CD4-positive, alpha-beta memory T cell (primary cell): ENCODE results near the gene KRTAP4-6. TPM values are rescaled to one million over a fixed set of nuclear protein-coding genes. Genes with fewer than 3 reads are reported as not detected.
"Not testable (repeated sequence)": the region's sequence is repeated elsewhere in the genome, so short reads cannot be mapped to it uniquely, and the experiment has no call there.

Experiments
- CTCF ChIA-PET: fragments of 350-600 bp; sonication (Branson Sonifier 250); formaldehyde crosslinking; loops from one replicate; lab custom pipeline; 2021; ENCODE audit warnings: inconsistent platforms; ENCODE audit not compliant: partially characterized antibody; lab: Charles Lee
- POLR2A ChIA-PET: fragments of 350-600 bp; sonication (Branson Sonifier 250); formaldehyde crosslinking; loops from one replicate; lab custom pipeline; 2021; ENCODE audit not compliant: partially characterized antibody; lab: Charles Lee
- DNase-seq, 5 donors: peaks; one replicate each; pipeline versions ENCODE4 v3.0.0 to v3.0.0-alpha.2; 2020 to 2022; ENCODE audit warnings: mixed read lengths in 1 of 5
- H3K27ac ChIP-seq: one replicate; pipeline ENCODE4 v1.7.0; 2013; ENCODE audit warnings: low read depth, low read length
- H3K27me3 ChIP-seq: 2 replicates; pipeline ENCODE4 v1.7.0; 2013; ENCODE audit warnings: mild to moderate bottlenecking, low read length, moderate library complexity; ENCODE audit not compliant: insufficient read depth
- H3K36me3 ChIP-seq: 2 replicates; pipeline ENCODE4 v1.7.0; 2013; ENCODE audit warnings: mild to moderate bottlenecking, low read length, moderate library complexity; ENCODE audit not compliant: insufficient read depth
- H3K4me1 ChIP-seq: 2 replicates; pipeline ENCODE4 v1.7.0; 2013; ENCODE audit warnings: mild to moderate bottlenecking, low read length, moderate library complexity; ENCODE audit not compliant: insufficient read depth
- H3K4me3 ChIP-seq, 2 donors: one replicate each; pipeline ENCODE4 v1.7.0; 2013; ENCODE audit warnings: low read length in 2 of 2, mild to moderate bottlenecking in 1 of 2
- H3K9me3 ChIP-seq, 2 donors: one replicate each; pipeline ENCODE4 v1.7.0; 2013; ENCODE audit warnings: low read length in 2 of 2, control low read depth in 1 of 2; ENCODE audit not compliant: control insufficient read depth in 1 of 2
- H3K27ac Mint-ChIP-seq, 7 donors: one replicate each; pipeline ENCODE4 v1.8.0; 2020 to 2021; ENCODE audit warnings: mixed read lengths in 7 of 7, mild to moderate bottlenecking in 6 of 7, inconsistent platforms in 3 of 7, moderate library complexity in 3 of 7
- H3K27me3 Mint-ChIP-seq, 2 donors: one replicate each; pipeline ENCODE4 v1.8.0; 2020 to 2021; ENCODE audit warnings: mixed read lengths in 2 of 2
- H3K36me3 Mint-ChIP-seq, 2 donors: one replicate each; pipeline ENCODE4 v1.8.0; 2020 to 2021; ENCODE audit warnings: mixed read lengths in 2 of 2, inconsistent platforms in 1 of 2, mild to moderate bottlenecking in 1 of 2
- H3K4me1 Mint-ChIP-seq, 4 donors: one replicate each; pipeline ENCODE4 v1.8.0; 2020 to 2021; ENCODE audit warnings: mixed read lengths in 4 of 4, mild to moderate bottlenecking in 1 of 4
- H3K4me3 Mint-ChIP-seq, 8 donors: one replicate each; pipeline ENCODE4 v1.8.0; 2020 to 2021; ENCODE audit warnings: mixed read lengths in 8 of 8, mild to moderate bottlenecking in 7 of 8, moderate library complexity in 6 of 8, inconsistent platforms in 3 of 8
- H3K9me3 Mint-ChIP-seq, 8 donors: one replicate each; pipeline ENCODE4 v1.8.0; 2020 to 2021; ENCODE audit warnings: mixed read lengths in 8 of 8, mild to moderate bottlenecking in 5 of 8, inconsistent platforms in 3 of 8, moderate library complexity in 1 of 8
- intact Hi-C: fragments of 100-400 bp; cut with micrococcal nuclease; formaldehyde crosslinking; loops from one replicate; pipeline ENCODE4 v1.15.1; 2023
- polyA plus RNA-seq, 2 donors: library from polyadenylated mRNA; unstranded; fragments of 300-500 nt; fragmentation: Illumina TruSeq; gene quantifications; one replicate each; pipeline ENCODE4 v1.2.3, GENCODE V29; 2021
- total RNA-seq, 2 experiments: library from RNA; stranded (reverse); gene quantifications; one replicate each; pipeline ENCODE4 v1.2.3, GENCODE V29; 2021

The KRTAP4-6 gene
- total and polyA plus RNA-seq, 4 experiments from 2014 or later: 0.24 TPM; not detected in 3

DNA sequence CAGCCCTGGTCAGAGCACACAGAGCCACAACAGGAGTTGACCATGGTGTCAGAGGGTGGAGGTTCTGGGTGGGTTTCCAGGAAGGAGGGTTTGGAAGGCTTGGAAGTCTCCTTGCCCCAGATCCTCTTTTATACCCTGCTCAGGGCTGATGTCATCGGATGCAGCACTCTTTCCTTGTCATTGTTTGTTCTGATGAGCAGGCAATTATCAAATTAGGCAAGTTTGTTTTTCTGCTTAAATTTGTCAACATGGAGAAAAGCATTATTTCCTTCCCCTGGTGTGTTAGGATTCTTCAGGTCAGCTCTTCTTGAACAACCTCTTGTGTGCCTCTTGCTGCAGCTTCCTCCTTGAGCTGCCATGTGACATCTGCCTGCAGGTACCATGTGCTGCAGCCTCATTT is 20.3 kb upstream of the KRTAP4-6 start, which contains the start of gene KRTAP4-4:
Gene KRTAP4-4, minus strand, starts transcription at position 101 of the 400 bp plus-strand sequence. Its CDS starts 57 bp downstream, at position 44.
- H3K9me3 ChIP-seq: no peaks in the 10 kb centered on the region
- no peaks in the 10 kb centered on the region for H3K4me1 Mint-ChIP-seq
- ChIA-PET POLR2A (interaction anchor here (0.5 kb wide), 1 partner anchor 1660 kb away, joined by 3 read pairs; no protein-coding TSS in a partner anchor), CTCF (no interaction called here)
- H3K27me3 Mint-ChIP-seq: peaks cover 14 to 21% of the 10 kb centered on the region in 2 donors
- H3K36me3 Mint-ChIP-seq: no peaks in the 10 kb centered on the region
- H3K9me3 Mint-ChIP-seq: no peaks in the 10 kb centered on the region
- no peaks in the 10 kb centered on the region for H3K36me3 ChIP-seq
- H3K4me3 ChIP-seq: no peak within 1 kb of the TSS
- intact Hi-C loops: no loop called here
- H3K27ac ChIP-seq: no peak within 1 kb of the TSS
- peaks cover 3% of the 10 kb centered on the region for H3K27me3 ChIP-seq
- no peak within 1 kb of the TSS for H3K4me3 Mint-ChIP-seq
- H3K4me1 ChIP-seq: no peaks in the 10 kb centered on the region
- no peak for DNase-seq
- H3K27ac Mint-ChIP-seq: peak within 1 kb of the TSS in 1 of 7 donors; percentile 70

DNA sequence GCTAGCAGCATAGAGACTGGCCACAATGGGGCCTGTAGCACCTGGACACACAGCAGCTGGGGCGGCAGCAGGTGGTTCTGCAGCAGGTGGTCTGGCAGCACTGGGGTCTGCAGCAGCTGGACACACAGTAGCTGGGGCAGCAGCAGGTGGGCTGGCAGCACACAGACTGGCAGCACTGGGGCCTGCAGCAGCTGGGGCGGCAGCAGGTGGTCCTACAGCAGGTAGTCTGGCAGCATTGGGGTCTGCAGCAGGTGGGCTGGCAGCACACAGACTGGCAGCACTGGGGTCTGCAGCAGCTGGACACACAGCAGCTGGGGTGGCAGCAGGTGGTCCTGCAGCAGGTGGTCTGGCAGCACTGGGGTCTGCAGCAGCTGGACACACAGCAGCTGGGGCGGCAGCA is 19.8 kb upstream of the KRTAP4-6 start:
- DNase-seq, H3K27ac ChIP-seq, H3K4me1 ChIP-seq, H3K4me3 Mint-ChIP-seq, H3K9me3 ChIP-seq, H3K4me1 Mint-ChIP-seq, H3K27ac Mint-ChIP-seq, H3K27me3 ChIP-seq, H3K36me3 Mint-ChIP-seq, H3K9me3 Mint-ChIP-seq, CTCF ChIA-PET, H3K4me3 ChIP-seq, H3K36me3 ChIP-seq, intact Hi-C loops: not testable (repeated sequence)
- peaks cover 16 to 23% of the 10 kb centered on the region in 2 donors for H3K27me3 Mint-ChIP-seq
- POLR2A ChIA-PET: interaction anchor here (0.5 to 1.1 kb wide), 2 partner anchors 529 to 1659 kb away, joined by 3 read pairs; no protein-coding TSS in a partner anchor

DNA sequence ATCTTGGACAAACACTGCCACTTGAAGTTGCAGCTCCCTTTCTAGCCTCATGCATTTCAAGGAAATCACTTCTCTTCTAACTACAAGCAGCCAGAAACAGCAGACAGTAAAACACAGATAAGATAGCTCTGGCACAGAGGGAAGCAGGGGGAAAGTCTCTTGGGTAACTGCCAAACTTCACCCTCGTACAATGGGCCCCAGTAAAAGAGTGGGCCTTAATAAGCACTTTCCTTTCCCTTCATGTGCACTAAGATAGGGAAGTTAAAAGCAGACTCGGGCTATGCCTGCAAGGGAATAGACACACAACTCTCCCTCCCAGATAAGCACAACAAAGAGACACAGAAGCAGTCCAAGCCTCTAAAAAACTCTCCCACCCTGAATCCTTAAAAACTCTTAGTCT is 13.5 kb upstream of the KRTAP4-6 start:
- no peaks in the 10 kb centered on the region for H3K36me3 ChIP-seq
- no peak for DNase-seq
- no peak overlapping the region for H3K4me3 ChIP-seq
- peaks cover 0 to 2% (median 0%) of the 10 kb centered on the region in 4 donors for H3K4me1 Mint-ChIP-seq
- H3K9me3 Mint-ChIP-seq: no peaks in the 10 kb centered on the region
- no peaks in the 10 kb centered on the region for H3K9me3 ChIP-seq
- H3K36me3 Mint-ChIP-seq: no peaks in the 10 kb centered on the region
- H3K27me3 ChIP-seq: no peaks in the 10 kb centered on the region
- no peak overlapping the region for H3K27ac Mint-ChIP-seq
- intact Hi-C loops: no loop called here
- no peaks in the 10 kb centered on the region for H3K4me1 ChIP-seq
- H3K27ac ChIP-seq: no peak overlapping the region
- no peak overlapping the region for H3K4me3 Mint-ChIP-seq
- CTCF ChIA-PET: no interaction called here
- H3K27me3 Mint-ChIP-seq: peaks cover 14 to 16% of the 10 kb centered on the region in 2 donors
- POLR2A ChIA-PET: no interaction called here

DNA sequence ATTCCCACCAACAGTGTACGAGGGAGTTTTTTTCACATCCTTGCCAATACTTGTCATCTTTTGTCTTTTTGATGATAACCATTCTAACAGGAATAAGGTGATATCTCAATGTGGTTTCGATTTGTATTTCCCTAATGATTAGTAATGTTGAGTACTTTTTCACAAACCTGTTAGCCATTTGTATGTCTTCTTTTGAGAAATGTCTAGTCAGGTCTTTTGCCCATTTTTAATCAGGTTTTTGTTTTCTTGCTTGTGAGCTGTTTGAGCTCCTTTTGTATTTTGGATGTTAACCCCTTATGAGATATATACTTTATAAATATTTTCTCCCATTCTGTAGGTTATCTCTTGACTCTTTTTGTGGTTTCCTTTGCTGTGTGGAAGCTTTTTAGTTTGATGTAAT is 11.2 kb upstream of the KRTAP4-6 start:
- no peaks in the 10 kb centered on the region for H3K9me3 ChIP-seq
- no peak overlapping the region for H3K27ac ChIP-seq
- H3K9me3 Mint-ChIP-seq: peaks cover 0 to 4% (median 0%) of the 10 kb centered on the region in 8 donors
- no peaks in the 10 kb centered on the region for H3K4me1 ChIP-seq
- no peak for DNase-seq
- peaks cover 0 to 2% (median under 1%) of the 10 kb centered on the region in 4 donors for H3K4me1 Mint-ChIP-seq
- POLR2A ChIA-PET: no interaction called here
- no peak overlapping the region for H3K4me3 ChIP-seq
- H3K27me3 Mint-ChIP-seq: peaks cover 8 to 13% of the 10 kb centered on the region in 2 donors
- CTCF ChIA-PET: no interaction called here
- no peaks in the 10 kb centered on the region for H3K27me3 ChIP-seq
- H3K36me3 ChIP-seq: no peaks in the 10 kb centered on the region
- no peaks in the 10 kb centered on the region for H3K36me3 Mint-ChIP-seq
- intact Hi-C loops: no loop called here
- no peak overlapping the region for H3K4me3 Mint-ChIP-seq
- no peak overlapping the region for H3K27ac Mint-ChIP-seq

DNA sequence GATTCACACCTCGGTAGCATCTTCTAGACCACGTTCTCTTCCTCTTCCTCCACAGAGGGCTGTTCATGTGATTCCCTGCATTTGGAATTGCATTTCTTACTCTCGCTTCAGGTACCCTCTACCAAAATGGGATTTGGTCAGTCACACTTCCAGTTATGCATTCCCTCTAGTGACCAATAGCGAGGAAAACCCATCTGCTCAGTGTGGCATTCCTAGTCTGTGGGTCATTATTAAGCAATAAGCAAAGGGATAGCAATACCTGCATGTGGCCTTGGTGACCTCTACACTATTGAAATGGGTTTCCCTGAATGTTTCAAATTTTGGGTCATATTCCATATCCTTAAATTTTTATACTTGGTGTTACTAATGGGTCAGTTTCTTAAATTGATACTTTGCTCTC is 9.7 kb upstream of the KRTAP4-6 start:
- Mint-ChIP-seq H3K27me3 (peaks cover 2 to 9% of the 10 kb centered on the region in 2 donors), H3K27ac (no peak overlapping the region), H3K36me3 (no peaks in the 10 kb centered on the region), H3K4me1 (peaks cover 0 to 2% (median under 1%) of the 10 kb centered on the region in 4 donors), H3K9me3 (peaks cover 0 to 6% (median 0%) of the 10 kb centered on the region in 8 donors), H3K4me3 (no peak overlapping the region)
- H3K4me3 ChIP-seq: no peak overlapping the region
- intact Hi-C loops: no loop called here
- no peaks in the 10 kb centered on the region for H3K36me3 ChIP-seq
- CTCF ChIA-PET: no interaction called here
- no peak for DNase-seq
- POLR2A ChIA-PET: interaction anchor here (1.1 kb wide), 1 partner anchor 20 kb away, joined by 3 read pairs; no protein-coding TSS in a partner anchor
- H3K9me3 ChIP-seq: no peaks in the 10 kb centered on the region
- H3K4me1 ChIP-seq: no peaks in the 10 kb centered on the region
- no peak overlapping the region for H3K27ac ChIP-seq
- no peaks in the 10 kb centered on the region for H3K27me3 ChIP-seq

DNA sequence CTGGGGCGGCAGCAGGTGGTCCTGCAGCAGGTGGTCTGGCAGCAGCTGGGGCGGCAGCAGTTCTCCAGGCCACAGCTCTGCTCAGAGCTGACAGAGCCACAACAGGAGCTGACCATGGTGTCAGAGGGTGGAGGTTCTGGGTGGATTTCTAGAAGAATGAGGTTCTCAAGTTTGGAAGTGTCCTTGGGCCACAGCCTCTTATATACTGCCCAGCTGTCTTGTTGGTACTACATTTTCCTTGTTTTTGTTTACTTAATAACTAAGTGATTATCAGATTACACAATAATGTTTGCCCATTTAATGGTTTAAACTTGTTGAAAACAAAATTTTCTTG is 9.3 kb upstream of the KRTAP4-6 start, which contains the start of gene KRTAP4-5:
Gene KRTAP4-5, minus strand, starts transcription at position 174 of the 334 bp plus-strand sequence. Its CDS starts 58 bp downstream, at position 116.
- POLR2A ChIA-PET: no interaction called here
- no peak within 1 kb of the TSS for H3K4me3 Mint-ChIP-seq

DNA sequence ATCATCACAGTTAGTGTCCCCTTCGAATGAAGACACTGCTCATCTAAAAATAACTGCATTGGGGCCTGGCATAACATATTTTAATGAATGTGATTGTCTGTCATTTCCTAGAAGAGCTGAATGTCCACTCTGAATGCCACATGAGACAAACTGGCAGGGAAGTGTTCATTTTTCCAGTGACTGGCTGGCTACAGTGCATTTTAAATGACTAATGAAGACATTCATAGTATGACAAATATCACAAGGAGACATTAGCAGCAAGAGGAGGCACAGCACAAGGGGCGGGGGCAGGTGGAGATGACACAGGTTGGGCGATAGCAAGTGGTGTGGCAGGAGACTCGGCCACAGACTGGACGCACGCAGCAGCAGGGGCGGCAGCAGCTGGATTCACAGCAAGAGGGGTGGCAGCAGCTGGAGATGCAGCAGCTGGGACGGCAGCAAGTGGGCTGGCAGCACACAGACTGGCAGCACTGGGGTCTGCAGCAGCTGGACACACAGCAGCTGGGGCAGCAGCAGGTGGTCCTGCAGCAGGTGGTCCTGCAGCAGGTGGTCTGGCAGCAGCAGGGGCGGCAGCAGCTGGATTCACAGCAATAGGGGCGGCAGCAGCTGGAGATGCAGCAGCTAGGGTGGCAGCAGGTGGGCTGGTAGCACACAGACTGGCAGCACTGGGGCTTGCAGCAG is 8.8 kb upstream of the KRTAP4-6 start:
- H3K27ac ChIP-seq, H3K27me3 Mint-ChIP-seq, CTCF ChIA-PET, intact Hi-C loops, H3K4me1 Mint-ChIP-seq, POLR2A ChIA-PET, H3K36me3 ChIP-seq, H3K27ac Mint-ChIP-seq, H3K36me3 Mint-ChIP-seq, DNase-seq, H3K27me3 ChIP-seq, H3K4me1 ChIP-seq, H3K4me3 ChIP-seq, H3K4me3 Mint-ChIP-seq, H3K9me3 Mint-ChIP-seq, H3K9me3 ChIP-seq: not testable (repeated sequence)

More for the DNA sequence above, 9.3 kb upstream of the KRTAP4-6 start, which contains the start of gene KRTAP4-5:
- Mint-ChIP-seq H3K27me3 (peaks cover 2 to 9% of the 10 kb centered on the region in 2 donors), H3K36me3 (no peaks in the 10 kb centered on the region), H3K9me3 (peaks cover 0 to 8% (median 0%) of the 10 kb centered on the region in 8 donors), H3K4me1 (peaks cover 0 to 2% (median under 1%) of the 10 kb centered on the region in 4 donors), H3K27ac (no peak within 1 kb of the TSS)
- intact Hi-C loops: no loop called here
- Histone ChIP-seq H3K36me3 (no peaks in the 10 kb centered on the region), H3K27me3 (no peaks in the 10 kb centered on the region), H3K4me3 (no peak within 1 kb of the TSS), H3K4me1 (no peaks in the 10 kb centered on the region), H3K27ac (no peak within 1 kb of the TSS), H3K9me3 (no peaks in the 10 kb centered on the region)
- DNase-seq: no peak
- CTCF ChIA-PET: no interaction called here
